GM12878 (cell line): ENCODE data around the gene C1orf50. TPM values are rescaled to one million over a fixed set of nuclear protein-coding genes. Genes with fewer than 3 reads are reported as not detected.
A peak's percentile ranks its signal among the peaks of the same experiment; 100 is the strongest.

Source experiments
- BHLHE40 ChIP-seq, 2 experiments: fragments of 450-650 bp in 1 of 2; IDR thresholded peaks; 2 replicates each; pipeline ENCODE4 v1.6.1; 2011 to 2017; ENCODE audit warnings: low read depth in 2 of 2, borderline replicate concordance in 1 of 2, improper control_type of control experiment in 1 of 2, low read length in 1 of 2, mild to moderate bottlenecking in 1 of 2
- CBFB ChIP-seq: IDR thresholded peaks from 2 replicates; pipeline ENCODE4 v1.6.1; 2016; ENCODE audit warnings: antibody characterized with exemption, low read depth
- CHD2 ChIP-seq: IDR thresholded peaks from 2 replicates; pipeline ENCODE4 v1.6.1; 2011; ENCODE audit warnings: low read depth, low read length, improper control_type of control experiment, borderline replicate concordance
- GATAD2B ChIP-seq: fragments of 450-650 bp; conservative IDR thresholded peaks from 2 replicates; pipeline ENCODE4 v1.6.1; 2017; ENCODE audit warnings: low read depth, mild to moderate bottlenecking, moderate library complexity
- IKZF1 ChIP-seq: fragments of 450-650 bp; conservative IDR thresholded peaks from 2 replicates; pipeline ENCODE4 v1.6.1; 2017; ENCODE audit warnings: antibody characterized with exemption, mild to moderate bottlenecking
- KDM1A ChIP-seq: fragments of 200-600 bp; sonication (generic); IDR thresholded peaks from 2 replicates; pipeline ENCODE4 v1.6.1; 2016; ENCODE audit warnings: borderline replicate concordance
- LARP7 ChIP-seq: fragments of 450-650 bp; IDR thresholded peaks from 2 replicates; pipeline ENCODE4 v1.6.1; 2017; ENCODE audit warnings: mild to moderate bottlenecking
- MEF2B ChIP-seq: fragments of 450-650 bp; IDR thresholded peaks from 2 replicates; pipeline ENCODE4 v1.6.1; 2018; ENCODE audit warnings: mild to moderate bottlenecking, moderate library complexity; ENCODE audit not compliant: partially characterized antibody, poor library complexity, severe bottlenecking
- MLLT1 ChIP-seq: fragments of 450-650 bp; IDR thresholded peaks from 2 replicates; pipeline ENCODE4 v1.6.1; 2016; ENCODE audit warnings: mild to moderate bottlenecking
- MTA2 ChIP-seq: fragments of 450-650 bp; IDR thresholded peaks from 2 replicates; pipeline ENCODE4 v1.6.1; 2016; ENCODE audit warnings: low read depth, mild to moderate bottlenecking, moderate library complexity
- NBN ChIP-seq: fragments of 450-650 bp; IDR thresholded peaks from 2 replicates; pipeline ENCODE4 v1.6.1; 2016
- NFXL1 ChIP-seq: fragments of 450-650 bp; IDR thresholded peaks from 2 replicates; pipeline ENCODE4 v1.6.1; 2017; ENCODE audit warnings: antibody characterized with exemption, mild to moderate bottlenecking, borderline replicate concordance
- NKRF ChIP-seq: fragments of 450-650 bp; conservative IDR thresholded peaks from 2 replicates; pipeline ENCODE4 v1.6.1; 2017; ENCODE audit warnings: mild to moderate bottlenecking, moderate library complexity
- PML ChIP-seq: IDR thresholded peaks from 2 replicates; pipeline ENCODE4 v1.6.1; 2012; ENCODE audit warnings: low read length, inconsistent platforms
- POLR2AphosphoS2 ChIP-seq: IDR thresholded peaks from 2 replicates; pipeline ENCODE4 v1.6.1; 2011; ENCODE audit warnings: low read depth, mild to moderate bottlenecking, low read length, improper control_type of control experiment, moderate library complexity
- POU2F2 ChIP-seq: IDR thresholded peaks from 3 replicates; pipeline ENCODE4 v1.6.1; 2011; ENCODE audit warnings: low read depth, mild to moderate bottlenecking, low read length, borderline replicate concordance
- RELB ChIP-seq: fragments of 450-650 bp; IDR thresholded peaks from 2 replicates; pipeline ENCODE4 v1.6.1; 2017; ENCODE audit warnings: low read depth, mild to moderate bottlenecking, moderate library complexity
- SP1 ChIP-seq: IDR thresholded peaks from one replicate; pipeline ENCODE4 v1.6.1; 2011; ENCODE audit warnings: low read depth, low read length
- ZBTB11 ChIP-seq: fragments of 450-650 bp; formaldehyde crosslinking; IDR thresholded peaks from 2 replicates; pipeline ENCODE4 v1.5.0; 2022; ENCODE audit warnings: mild to moderate bottlenecking, missing genetic modification characterization
- ZNF207 ChIP-seq: fragments of 450-650 bp; IDR thresholded peaks from 2 replicates; pipeline ENCODE4 v1.6.1; 2014; ENCODE audit warnings: antibody characterized with exemption, mild to moderate bottlenecking, borderline replicate concordance
- ZZZ3 ChIP-seq: IDR thresholded peaks from 2 replicates; pipeline ENCODE4 v1.6.1; 2011; ENCODE audit warnings: low read depth; ENCODE audit not compliant: control insufficient read depth, insufficient read length
- polyA plus RNA-seq, 11 experiments: library from polyadenylated mRNA; depleted of rRNA in 4 of 11; unstranded in 6 of 11; stranded (reverse) in 5 of 11; fragments of >200 nt; fragmentation: Nextera tagmentation in 4 of 11; fragmentation: Illumina TruSeq in 1 of 11; extraction: Ambion mirVana in 4 of 11; extraction: Trizol in 1 of 11; gene quantifications; 1 replicate in 1 of 11; 2 replicates in 10 of 11; pipeline versions ENCODE4 v1.2.1 to v1.2.3, GENCODE V29; 2011 to 2016; ENCODE audit warnings: inconsistent platforms in 2 of 11, missing spikeins in 2 of 11, low read depth in 1 of 11
- total RNA-seq, 4 experiments: library from RNA; depleted of rRNA in 3 of 4; stranded (reverse); fragments of >200 nt in 3 of 4; fragmentation: Illumina TruSeq in 1 of 4; extraction: Trizol in 1 of 4; gene quantifications; 2 replicates each; pipeline versions ENCODE4 v1.2.1 to v1.2.3, GENCODE V29; 2013 to 2021

Gene C1orf50
- total and polyA plus RNA-seq, 10 of the 15 experiments (the other 5 are each of a cell fraction or from before 2014, with no cell fraction given): 1.2 to 10.7 (median 6.7) TPM

- TF ChIP-seq ZBTB11 (CRISPR knock-in tag) (no peak), MLLT1 (0 out of 2 replicates have a peak, but pooled peaks have one; percentile 14), ZZZ3 (no peak), BHLHE40 (IDR thresholded peaks at IDR 0.05; ENCODE audit: borderline replicate concordance in 1 of 2, low read depth in 2 of 2, low read length in 1 of 2) (peak in 1 of 2 experiments; percentile 45; a peak in 2 of 4 replicates), PML (peak; percentile 53; the same call in 1 of the 2 replicates), POLR2AphosphoS2 (0 out of 2 replicates have a peak, but pooled peaks have one; percentile 57), GATAD2B (peak; percentile 67; the same call in 1 of the 2 replicates), IKZF1 (peak; percentile 94), NKRF (peak; percentile 48), CHD2 (peak; percentile 78), RELB (peak; percentile 78; the same call in 1 of the 2 replicates), MEF2B (peak; percentile 95), KDM1A (no peak), CBFB (no peak), LARP7 (no peak; the same call in none of the 2 replicates), NFXL1 (peak; percentile 27; the same call in 1 of the 2 replicates), POU2F2 (0 out of 3 replicates have a peak, but pooled peaks have one; percentile 6), MTA2 (0 out of 2 replicates have a peak, but pooled peaks have one; percentile 37), NBN (0 out of 2 replicates have a peak, but pooled peaks have one; percentile 64), ZNF207 (no peak), SP1 (peak; percentile 61)
These were observed 49.8 kb downstream of the C1orf50 start, which contains the start of the genes ERMAP and SVBP (continued) for GRCh38 chr1:42816585-42817439.
